H9 (cell line): ENCODE measurements around the gene KCNN3. TPM values are rescaled to one million over a fixed set of nuclear protein-coding genes. Genes with fewer than 3 reads are reported as not detected.

Experiments
- DNase-seq: peaks from one replicate; pipeline ENCODE4 v3.0.0-alpha.2; 2017
- H2AFZ ChIP-seq: one replicate; pipeline ENCODE4 v1.6.1; 2013; ENCODE audit warnings: mild to moderate bottlenecking, low read length, control low read depth, moderate library complexity
- H2AK5ac ChIP-seq: 2 replicates; pipeline ENCODE4 v1.6.1; 2013; ENCODE audit warnings: low read length, control low read depth, mixed read lengths; ENCODE audit not compliant: insufficient read length
- H2BK120ac ChIP-seq: one replicate; pipeline ENCODE4 v1.6.1; 2013; ENCODE audit warnings: low read depth, mild to moderate bottlenecking, low read length, control low read depth, inconsistent platforms; ENCODE audit not compliant: poor library complexity, severe bottlenecking
- H2BK12ac ChIP-seq: 2 replicates; pipeline ENCODE4 v1.6.1; 2013; ENCODE audit warnings: low read length, control low read depth, mixed read lengths, low read depth; ENCODE audit not compliant: insufficient read length
- H2BK15ac ChIP-seq: 2 replicates; pipeline ENCODE4 v1.6.1; 2013; ENCODE audit warnings: low read depth, low read length, control low read depth
- H2BK20ac ChIP-seq: one replicate; pipeline ENCODE4 v1.6.1; 2013; ENCODE audit warnings: low read depth, mild to moderate bottlenecking, low read length, control low read depth, inconsistent platforms; ENCODE audit not compliant: poor library complexity, severe bottlenecking
- H2BK5ac ChIP-seq: 2 replicates; pipeline ENCODE4 v1.6.1; 2013; ENCODE audit warnings: low read length, control low read depth, mixed read lengths; ENCODE audit not compliant: insufficient read length
- H3K14ac ChIP-seq: 2 replicates; pipeline ENCODE4 v1.6.1; 2013; ENCODE audit warnings: low read length, control low read depth; ENCODE audit not compliant: insufficient read depth
- H3K18ac ChIP-seq: 2 replicates; pipeline ENCODE4 v1.6.1; 2013; ENCODE audit warnings: low read depth, mild to moderate bottlenecking, mixed read lengths, low read length, control low read depth; ENCODE audit not compliant: insufficient read length
- H3K23ac ChIP-seq: 2 replicates; pipeline ENCODE4 v1.6.1; 2013; ENCODE audit warnings: low read length, control low read depth, mixed read lengths, low read depth; ENCODE audit not compliant: insufficient read length
- H3K23me2 ChIP-seq: 2 replicates; pipeline ENCODE4 v1.6.1; 2013; ENCODE audit warnings: low read depth, mild to moderate bottlenecking, mixed read lengths, low read length, control low read depth; ENCODE audit not compliant: insufficient read length, poor library complexity, severe bottlenecking
- H3K27ac ChIP-seq: 2 replicates; pipeline ENCODE4 v1.5.1; 2013; ENCODE audit warnings: low read length, control low read depth, mixed read lengths, low read depth; ENCODE audit not compliant: insufficient read length
- H3K27me3 ChIP-seq: 2 replicates; pipeline ENCODE4 v1.6.1; 2013; ENCODE audit warnings: low read length, control low read depth, inconsistent platforms; ENCODE audit not compliant: insufficient read depth
- H3K4ac ChIP-seq: 2 replicates; pipeline ENCODE4 v1.6.1; 2013; ENCODE audit warnings: low read depth, mild to moderate bottlenecking, control low read depth, inconsistent platforms, low read length, moderate library complexity
- H3K4me1 ChIP-seq: 2 replicates; pipeline ENCODE4 v1.6.1; 2013; ENCODE audit warnings: low read length, control low read depth, inconsistent platforms; ENCODE audit not compliant: insufficient read depth
- H3K4me2 ChIP-seq: 2 replicates; pipeline ENCODE4 v1.6.1; 2013; ENCODE audit warnings: low read length, control low read depth, mixed read lengths; ENCODE audit not compliant: insufficient read length, insufficient read depth
- H3K56ac ChIP-seq: 2 replicates; pipeline ENCODE4 v1.6.1; 2013; ENCODE audit warnings: low read depth, mild to moderate bottlenecking, mixed read lengths, low read length, control low read depth; ENCODE audit not compliant: insufficient read length
- H3K79me1 ChIP-seq: 2 replicates; pipeline ENCODE4 v1.6.1; 2013; ENCODE audit warnings: low read depth, mild to moderate bottlenecking, moderate library complexity, low read length, control low read depth, inconsistent platforms; ENCODE audit not compliant: insufficient read depth, poor library complexity, severe bottlenecking
- H3K79me2 ChIP-seq: 2 replicates; pipeline ENCODE4 v1.6.1; 2013; ENCODE audit warnings: low read length, control low read depth, inconsistent platforms; ENCODE audit not compliant: insufficient read depth
- H3K9ac ChIP-seq: 2 replicates; pipeline ENCODE4 v1.6.1; 2013; ENCODE audit warnings: low read length, control low read depth, mixed read lengths; ENCODE audit not compliant: insufficient read length; ENCODE audit errors: extremely low read depth
- H3K9me3 ChIP-seq: one replicate; pipeline ENCODE4 v1.6.1; 2013; ENCODE audit warnings: low read depth, low read length, inconsistent platforms; ENCODE audit not compliant: control insufficient read depth
- H3T11ph ChIP-seq: one replicate; pipeline ENCODE4 v1.6.1; 2013; ENCODE audit warnings: mild to moderate bottlenecking, low read length, control low read depth, inconsistent platforms
- H4K20me1 ChIP-seq: one replicate; pipeline ENCODE4 v1.6.1; 2013; ENCODE audit not compliant: control insufficient read depth, insufficient read length, insufficient read depth
- H4K5ac ChIP-seq: 2 replicates; pipeline ENCODE4 v1.6.1; 2013; ENCODE audit warnings: low read depth, mild to moderate bottlenecking, mixed read lengths, low read length, control low read depth; ENCODE audit not compliant: insufficient read length
- H4K8ac ChIP-seq: replicated peaks from 2 replicates; pipeline ENCODE4 v1.6.1; 2013; ENCODE audit warnings: low read length, control low read depth, mixed read lengths, low read depth; ENCODE audit not compliant: insufficient read length
- H4K91ac ChIP-seq: 2 replicates; pipeline ENCODE4 v1.6.1; 2013; ENCODE audit warnings: low read depth, mild to moderate bottlenecking, moderate library complexity, mixed read lengths, low read length, control low read depth; ENCODE audit not compliant: insufficient read length
- H3K27ac Mint-ChIP-seq, 3 experiments: 2 replicates in 2 of 3; 3 replicates in 1 of 3; pipeline ENCODE4 v1.8.0; 2020 to 2021; ENCODE audit warnings: mixed read lengths in 3 of 3, mild to moderate bottlenecking in 1 of 3, moderate library complexity in 1 of 3
- H3K27me3 Mint-ChIP-seq: 2 replicates; pipeline ENCODE4 v1.8.0; 2021; ENCODE audit warnings: low read depth, mild to moderate bottlenecking, moderate library complexity, mixed read lengths
- H3K36me3 Mint-ChIP-seq, 3 experiments: 2 replicates in 2 of 3; 3 replicates in 1 of 3; pipeline ENCODE4 v1.8.0; 2020 to 2021; ENCODE audit warnings: low read depth in 3 of 3, mixed read lengths in 3 of 3; ENCODE audit not compliant: insufficient read depth in 1 of 3
- H3K4me1 Mint-ChIP-seq, 2 experiments: 2 replicates each; pipeline ENCODE4 v1.8.0; 2020; ENCODE audit warnings: mixed read lengths in 2 of 2
- H3K4me3 Mint-ChIP-seq, 2 experiments: 2 replicates in 1 of 2; 3 replicates in 1 of 2; pipeline ENCODE4 v1.8.0; 2020 to 2021; ENCODE audit warnings: mild to moderate bottlenecking in 2 of 2, mixed read lengths in 2 of 2, moderate library complexity in 1 of 2
- H3K9me3 Mint-ChIP-seq, 2 experiments: 2 replicates in 1 of 2; 3 replicates in 1 of 2; pipeline ENCODE4 v1.8.0; 2020; ENCODE audit warnings: mild to moderate bottlenecking in 2 of 2, mixed read lengths in 2 of 2, moderate library complexity in 1 of 2
- CTCF ChIP-seq: fragments of 200-600 bp; sonication (generic); conservative IDR thresholded peaks from 3 replicates; pipeline ENCODE4 v1.8.0; 2021; ENCODE audit warnings: antibody characterized with exemption, mild to moderate bottlenecking
- WGBS: extraction: QIAGEN DNeasy Blood & Tissue Kit; methylation state at CpG from one replicate; pipeline ENCODE4 v1.1.7; 2013; ENCODE audit warnings: missing lambda C conversion rate, low lambda C conversion rate, mixed read lengths; ENCODE audit not compliant: insufficient read length; ENCODE audit errors: extremely low coverage; 5-methylcytosine and 5-hydroxymethylcytosine counted together
- total RNA-seq: library from RNA; stranded (reverse); gene quantifications from 2 replicates; pipeline ENCODE4 v1.2.1, GENCODE V29; 2021

KCNN3 gene
- total RNA-seq, 1 experiment from 2014 or later: 0.83 TPM

- H3K9me3 Mint-ChIP-seq: no peaks in the 10 kb centered on the region
- Histone ChIP-seq H3K14ac (no peak overlapping the region), H2BK20ac (no peak overlapping the region)
Measured at GRCh38 chr1:154729577-154729976, 140.5 kb downstream of the KCNN3 start.

More at GRCh38 chr1:154729577-154729976, 140.5 kb downstream of the KCNN3 start:
- no peak for DNase-seq
- Histone ChIP-seq H2BK120ac (no peak overlapping the region), H3K27ac (no peak overlapping the region), H2BK12ac (no peak overlapping the region), H3K27me3 (no peaks in the 10 kb centered on the region), H3K18ac (no peak overlapping the region), H3K79me1 (no peaks in the 10 kb centered on the region), H2AFZ (no peak overlapping the region), H2BK5ac (no peak overlapping the region), H3K4me1 (peaks cover 9% of the 10 kb centered on the region; the same call in 1 of the 2 replicates), H3K23me2 (no peaks in the 10 kb centered on the region), H3T11ph (no peak overlapping the region), H4K20me1 (no peaks in the 10 kb centered on the region), H3K9ac (no peak overlapping the region), H3K79me2 (no peaks in the 10 kb centered on the region), H4K8ac (no peak overlapping the region), H3K56ac (no peak overlapping the region), H4K5ac (no peak overlapping the region), H3K4ac (no peak overlapping the region; the same call in 1 of the 2 replicates), H3K4me2 (no peak overlapping the region), H3K23ac (no peak overlapping the region), H2BK15ac (no peak overlapping the region), H4K91ac (no peak overlapping the region), H2AK5ac (no peak overlapping the region), H3K9me3 (no peaks in the 10 kb centered on the region)
- H3K27me3 Mint-ChIP-seq: no peaks in the 10 kb centered on the region; the same call in 1 of the 2 replicates
- no CpG with 5 or more reads among the region's 3 CpGs for WGBS
- TF ChIP-seq CTCF: no peak
- H3K4me3 Mint-ChIP-seq: no peak overlapping the region
- no peaks in the 10 kb centered on the region for H3K36me3 Mint-ChIP-seq
- H3K27ac Mint-ChIP-seq: peak overlapping the region in 1 of 3 experiments; percentile 75; a peak in 2 of 7 replicates
- H3K4me1 Mint-ChIP-seq: peaks cover 41 to 44% of the 10 kb centered on the region in 2 experiments
